Right renal pelvis (tissue), 4 donors: ENCODE measurements around the gene BGN. TPM values are rescaled to one million over a fixed set of nuclear protein-coding genes. Genes with fewer than 3 reads are reported as not detected.

Experiments used
- DNase-seq, 4 donors: peaks; one replicate each; pipeline ENCODE4 v3.0.0-alpha.2; 2013; ENCODE audit warnings: low read depth in 4 of 4, low spot score in 3 of 4, missing footprints in 1 of 4
- polyA plus RNA-seq, 4 donors: library from polyadenylated mRNA; unstranded; fragments of 120-200 nt; gene quantifications; one replicate each; pipeline ENCODE4 v1.2.1, GENCODE V29; 2013; ENCODE audit not compliant: insufficient read length in 4 of 4

The BGN gene
- 100 to 1,000 TPM; 169 to 230 (median 196) TPM for polyA plus RNA-seq

DNA sequence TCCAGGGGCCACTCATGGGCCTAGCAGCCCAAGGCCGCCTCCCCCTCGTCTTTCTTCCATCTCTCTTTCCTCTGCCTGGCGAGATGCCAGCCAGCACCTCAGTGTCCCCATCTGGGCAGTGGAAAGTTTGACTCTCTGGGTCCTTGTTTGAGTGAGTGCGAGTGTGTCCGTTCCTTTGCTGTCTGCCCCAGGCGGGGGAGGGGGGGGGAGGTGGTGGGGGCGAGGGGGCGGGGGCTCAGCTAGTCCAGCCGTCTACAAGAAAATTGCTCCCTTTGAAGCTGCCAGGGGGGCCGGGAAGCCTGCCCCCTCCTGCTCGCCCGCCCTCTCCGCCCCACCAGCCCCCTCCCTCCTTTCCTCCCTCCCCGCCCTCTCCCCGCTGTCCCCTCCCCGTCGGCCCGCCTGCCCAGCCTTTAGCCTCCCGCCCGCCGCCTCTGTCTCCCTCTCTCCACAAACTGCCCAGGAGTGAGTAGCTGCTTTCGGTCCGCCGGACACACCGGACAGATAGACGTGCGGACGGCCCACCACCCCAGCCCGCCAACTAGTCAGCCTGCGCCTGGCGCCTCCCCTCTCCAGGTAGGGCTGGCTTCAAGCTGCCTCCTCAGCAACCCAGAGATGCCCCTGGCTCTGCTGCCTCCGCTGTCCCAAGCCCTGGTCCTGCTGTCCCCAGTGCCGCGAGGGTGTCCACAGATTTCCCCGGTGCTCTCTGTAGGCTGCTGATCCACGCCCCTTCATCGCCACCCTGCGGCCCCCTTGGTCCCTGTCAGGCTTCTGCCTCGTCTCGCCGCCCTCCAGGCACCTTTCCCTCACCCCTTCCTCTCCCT, at the start of gene BGN:
TSS of gene BGN (plus strand) at position 440 of the 821 bp plus-strand sequence. CDS start 9,652 bp downstream, outside the sequence.
- DNase-seq: no peak

DNA sequence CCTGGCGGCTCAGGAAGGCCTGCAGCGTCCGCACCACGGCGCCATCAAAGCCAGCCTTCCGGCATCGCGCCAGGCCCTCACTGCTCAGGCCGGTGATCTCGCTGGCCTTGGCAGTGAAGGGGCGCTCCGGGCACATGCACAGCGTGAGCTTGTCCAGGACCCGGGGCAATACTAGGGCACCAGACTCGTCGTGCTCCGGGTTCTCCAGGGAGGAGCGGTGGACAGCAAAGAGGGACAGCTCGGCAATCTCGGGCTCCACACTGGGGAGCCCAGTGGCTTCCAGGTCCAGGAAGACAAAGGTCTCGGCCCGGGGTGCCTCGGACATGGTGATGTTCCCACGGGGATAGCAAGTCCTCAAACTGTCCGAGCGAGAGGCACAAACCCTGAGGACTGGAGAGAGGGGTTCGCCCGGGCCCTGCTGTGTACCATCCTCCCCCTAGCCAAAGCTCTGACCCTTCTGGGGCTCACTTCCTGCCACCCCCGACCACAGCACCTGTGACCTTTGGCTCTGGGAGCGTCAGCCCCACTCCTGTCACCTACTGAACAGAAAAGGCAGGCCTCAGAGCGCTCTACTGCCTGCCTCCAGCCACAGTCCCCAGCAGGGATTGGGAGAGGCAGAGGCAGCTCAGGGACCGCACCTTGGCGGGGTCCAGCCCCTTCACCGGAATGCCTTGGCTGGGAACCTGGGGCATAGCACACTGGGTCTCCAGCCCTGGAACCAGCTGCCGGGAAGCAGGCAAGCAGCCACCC, 49.5 kb upstream of the BGN start:
- DNase-seq: no peak

DNA sequence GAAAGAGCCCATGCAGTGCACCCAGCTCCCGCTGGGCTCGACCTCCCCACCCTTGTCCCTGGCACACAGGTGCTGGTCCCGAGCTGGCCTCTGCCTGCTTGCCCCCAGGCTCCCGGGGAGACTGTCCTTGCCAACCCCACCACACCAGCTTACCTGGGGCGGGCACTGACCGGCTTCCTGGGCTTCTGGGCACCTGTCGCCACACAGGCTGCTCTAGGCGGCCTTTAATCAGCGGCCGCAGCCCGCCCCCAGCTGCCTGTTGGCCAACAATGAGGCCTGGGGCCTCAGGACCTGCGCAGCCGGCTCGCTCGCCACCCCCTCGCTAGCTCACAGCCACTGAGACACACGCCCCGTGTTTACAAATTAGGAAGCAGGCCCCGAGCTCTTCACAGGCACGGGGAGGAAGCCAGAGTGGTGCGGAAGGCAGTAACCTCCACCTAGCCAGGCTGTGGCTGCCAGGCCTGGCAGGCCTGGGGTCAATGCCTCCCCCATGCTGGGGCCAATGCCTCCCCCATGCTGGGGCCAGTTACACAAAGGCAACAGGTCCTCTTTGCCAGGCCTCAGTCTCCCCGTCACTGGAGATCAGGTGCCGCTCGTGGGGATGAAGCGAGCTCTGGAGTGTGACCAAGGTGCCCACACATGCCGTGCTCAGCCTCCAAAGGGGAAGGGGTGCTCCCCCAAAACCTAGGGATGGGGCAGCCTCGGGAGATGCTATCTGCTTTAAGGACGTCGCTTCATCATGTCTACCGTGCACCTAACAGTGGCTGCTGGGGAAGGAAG, 48.7 kb upstream of the BGN start, which contains the start of gene TREX2:
TSS of gene TREX2 (minus strand) at position 201 of the 780 bp plus-strand sequence. CDS start 626 bp downstream, outside the sequence.
- DNase-seq: no peak

- DNase-seq: no peak
Observed at GRCh38 chrX:153446636-153446936, 48.2 kb upstream of the BGN start.

- no peak for DNase-seq
Observed at GRCh38 chrX:153446950-153447580, 47.7 kb upstream of the BGN start.

DNA sequence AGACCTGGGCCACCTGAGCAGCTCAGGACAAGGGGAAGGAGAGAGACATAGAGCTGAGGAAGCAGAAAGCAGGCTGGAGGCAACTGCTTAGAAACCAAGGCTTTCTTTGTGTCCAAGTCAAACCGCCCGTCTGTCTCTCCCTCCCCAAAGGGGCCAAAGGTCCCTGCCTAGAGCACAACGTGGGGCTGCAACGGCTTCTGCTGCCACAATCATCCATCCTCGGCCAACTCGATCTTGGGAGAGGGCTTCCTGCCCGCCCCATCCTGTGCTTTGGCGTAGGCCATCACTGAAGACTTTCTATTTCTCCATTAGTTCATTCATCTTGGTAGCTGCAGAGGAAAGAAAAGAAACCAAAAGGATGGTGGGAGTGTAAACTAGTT, 47.2 kb upstream of the BGN start:
- DNase-seq: no peak

DNA sequence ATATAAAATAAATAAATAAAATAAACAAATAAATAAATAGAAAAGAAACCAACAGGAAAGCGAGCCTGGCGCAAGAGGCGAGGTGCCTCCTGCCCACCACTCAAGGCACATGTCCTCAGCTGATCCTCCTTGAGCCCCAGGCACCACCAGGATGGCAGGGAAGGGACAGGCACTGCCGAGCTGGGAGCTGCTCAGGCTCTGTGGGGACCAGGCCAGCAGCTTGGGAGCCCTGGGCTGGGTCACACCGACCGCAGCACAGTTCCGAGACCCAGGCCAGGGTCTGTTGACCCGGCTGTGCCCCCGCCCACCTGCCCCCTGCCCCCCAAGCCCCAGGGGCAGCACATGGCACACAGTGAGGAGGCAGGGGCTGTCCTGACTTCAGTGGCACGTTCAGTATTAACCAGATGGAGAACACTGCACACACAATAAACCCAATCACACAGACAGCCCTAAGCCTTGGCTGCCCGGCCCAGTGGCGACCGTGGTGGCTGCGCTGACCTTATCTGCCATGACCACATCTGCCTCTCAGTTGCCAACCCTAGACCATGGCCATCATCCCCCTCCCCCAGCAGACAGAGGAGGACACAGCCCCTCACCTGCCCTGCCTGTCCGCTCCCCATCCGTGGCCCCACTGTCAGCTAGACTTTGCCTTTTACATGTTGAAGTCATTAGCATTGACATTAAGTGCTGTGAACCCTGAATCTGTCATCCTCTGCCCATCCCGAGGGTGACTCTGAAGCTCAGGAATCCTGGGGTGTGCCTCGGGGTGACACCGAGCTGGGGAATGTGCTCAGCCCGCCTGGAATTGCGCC, 46.0 kb upstream of the BGN start:
- DNase-seq: no peak

GRCh38 chrX:153449368-153450113, 45.2 kb upstream of the BGN start:
- no peak for DNase-seq

GRCh38 chrX:153450114-153450948, 44.4 kb upstream of the BGN start:
- DNase-seq: no peak

DNA sequence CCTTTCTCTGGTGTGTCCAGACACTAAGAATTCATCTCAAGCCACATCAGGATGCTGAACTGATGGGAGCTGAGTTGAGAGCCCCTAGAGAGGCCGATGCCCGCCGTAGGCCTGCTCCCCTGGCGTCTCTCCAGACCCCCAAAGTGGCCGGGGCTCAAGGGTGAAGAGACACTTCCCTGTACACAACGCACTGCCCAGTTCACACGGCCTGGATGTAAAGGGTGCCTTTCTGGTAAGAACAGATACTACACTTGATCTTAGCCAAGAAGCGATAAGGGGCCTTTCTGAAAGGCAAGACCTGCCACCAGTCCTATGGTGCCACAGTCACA, 43.9 kb upstream of the BGN start:
- no peak for DNase-seq

DNA sequence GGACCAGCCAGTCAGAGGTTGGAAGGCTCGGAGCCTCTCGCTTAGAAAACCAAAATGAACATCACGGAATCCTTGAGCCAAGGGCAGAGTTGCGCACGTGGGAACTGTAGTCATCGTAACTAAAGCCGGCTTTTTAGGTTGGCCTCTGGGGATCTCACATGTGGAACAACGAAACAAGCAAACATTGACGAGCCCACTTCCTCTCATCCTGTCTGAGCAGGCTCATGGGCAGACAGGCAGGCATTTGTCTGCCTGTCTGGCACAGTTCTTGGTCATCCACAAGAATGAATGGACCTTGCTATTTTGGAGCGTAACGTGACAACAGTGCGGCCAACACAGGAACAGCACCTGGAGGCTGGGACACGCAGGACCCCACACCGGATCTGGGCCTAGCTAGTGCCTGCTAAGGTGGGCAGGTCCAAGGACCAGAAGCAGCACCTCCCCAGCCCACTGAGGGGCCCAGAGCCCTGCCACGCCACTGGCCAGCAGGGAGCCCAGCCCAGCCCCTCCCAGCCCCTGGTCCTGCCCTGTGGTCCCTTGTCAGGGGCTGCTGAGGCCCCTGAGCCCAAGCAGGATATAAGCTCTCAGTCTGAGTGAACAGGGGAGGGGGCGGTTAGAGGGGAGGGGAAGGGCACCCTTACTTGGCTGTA, 39.8 kb upstream of the BGN start:
- no peak for DNase-seq

DNA sequence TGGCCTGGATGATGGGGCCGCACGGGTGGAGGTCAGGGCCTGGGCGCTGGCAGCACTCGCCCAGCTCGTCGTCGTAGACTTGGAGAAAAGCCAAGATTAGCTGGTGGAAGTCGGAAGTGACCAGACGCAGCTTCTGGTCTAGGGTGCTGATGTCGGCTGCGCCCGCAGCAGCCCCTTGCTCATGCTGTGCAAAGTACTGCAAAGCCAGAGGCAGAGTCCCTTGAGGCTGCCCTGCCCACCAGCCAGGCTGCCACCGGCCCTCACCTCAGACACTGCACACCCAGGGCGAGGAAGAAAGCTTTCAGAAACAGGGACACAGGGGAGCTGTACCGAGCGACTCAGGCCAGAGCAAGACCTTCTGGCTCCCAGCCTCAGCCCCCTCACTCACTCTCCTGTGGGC, 39.2 kb upstream of the BGN start:
- DNase-seq: no peak

GRCh38 chrX:153456161-153456560, 38.6 kb upstream of the BGN start:
- no peak for DNase-seq

- DNase-seq: no peak
Observed at GRCh38 chrX:153456704-153457103, 38.1 kb upstream of the BGN start.

DNA sequence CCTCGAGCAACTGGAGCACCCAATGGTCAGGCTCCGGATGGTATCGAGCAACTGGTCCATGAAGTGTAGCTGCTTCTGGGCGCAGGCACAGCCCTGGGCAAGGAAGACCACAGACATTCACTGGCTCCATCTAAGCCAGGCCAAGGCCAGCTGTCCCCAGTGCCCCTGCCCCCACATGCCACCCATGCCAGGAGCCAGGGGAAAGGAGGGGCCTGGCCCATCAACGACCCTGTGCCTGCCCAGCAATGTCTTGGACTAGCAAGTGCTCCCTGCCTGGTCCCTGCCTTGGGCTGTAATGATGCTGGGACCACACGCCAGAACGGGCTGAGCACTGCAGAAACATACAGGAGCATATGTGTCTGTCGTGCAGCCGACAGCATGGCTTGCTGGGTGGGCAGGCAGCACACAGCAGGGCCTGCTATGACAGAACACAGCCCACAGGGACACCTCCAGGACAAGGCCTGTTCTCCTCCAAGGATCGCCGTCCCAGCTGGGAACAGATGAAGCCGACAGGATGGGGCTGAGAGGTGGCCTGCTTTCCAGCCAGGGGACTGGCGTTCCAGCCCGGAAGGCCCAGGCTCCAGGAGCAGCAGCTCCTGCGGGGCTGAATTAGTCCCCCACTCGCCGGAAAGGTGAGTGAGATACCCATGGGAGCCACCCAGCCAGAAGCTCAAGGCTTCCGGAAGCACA, 37.5 kb upstream of the BGN start:
- DNase-seq: no peak

GRCh38 chrX:153457827-153458466, 36.8 kb upstream of the BGN start:
- no peak for DNase-seq

GRCh38 chrX:153458476-153458875, 36.3 kb upstream of the BGN start:
- no peak for DNase-seq
